A673 (cell line): ENCODE measurements around the gene ANK3. TPM values are rescaled to one million over a fixed set of nuclear protein-coding genes. Genes with fewer than 3 reads are reported as not detected.

ENCODE experiments used
- BruUV-seq: library from RNA; stranded (reverse); fragments of 400-500 nt; replicated peaks from 2 replicates; lab custom pipeline; 2021; lab: Mats Ljungman, UMichigan
- CTCF ChIA-PET: fragments of 300-600 bp; sonication (Branson Sonifier 250); formaldehyde crosslinking; loops from one replicate; lab custom pipeline; 2022; ENCODE audit warnings: antibody characterized with exemption; lab: Charles Lee
- POLR2A ChIA-PET: fragments of 300-600 bp; sonication (Branson Sonifier 250); formaldehyde crosslinking; loops from one replicate; lab custom pipeline; 2022; ENCODE audit warnings: antibody characterized with exemption; ENCODE audit not compliant: low non-redundant PET; lab: Charles Lee
- DNase-seq: peaks from one replicate; pipeline ENCODE4 v3.0.0-alpha.2; 2015; ENCODE audit warnings: low spot score
- H3K27ac ChIP-seq: fragments of 200-600 bp; sonication (generic); 2 replicates; pipeline ENCODE4 v1.5.1; 2016; ENCODE audit warnings: mixed run types, low read depth, mild to moderate bottlenecking, mixed read lengths, antibody characterized with exemption, low read length; ENCODE audit not compliant: poor library complexity, severe bottlenecking
- H3K27me3 ChIP-seq: fragments of 200-600 bp; sonication (generic); replicated peaks from 2 replicates; pipeline ENCODE4 v1.6.1; 2017; ENCODE audit warnings: mixed run types, low read depth, mild to moderate bottlenecking, mixed read lengths, antibody characterized with exemption, low read length; ENCODE audit not compliant: insufficient read depth, poor library complexity
- H3K36me3 ChIP-seq: fragments of 200-600 bp; sonication (generic); 2 replicates; pipeline ENCODE4 v1.6.1; 2016; ENCODE audit warnings: mixed run types, mild to moderate bottlenecking, mixed read lengths, antibody characterized with exemption, low read length; ENCODE audit not compliant: insufficient read depth, poor library complexity, severe bottlenecking
- H3K4me1 ChIP-seq: fragments of 200-600 bp; sonication (generic); 2 replicates; pipeline ENCODE4 v1.6.1; 2017; ENCODE audit warnings: mixed run types, mild to moderate bottlenecking, mixed read lengths, antibody characterized with exemption, low read length; ENCODE audit not compliant: insufficient read depth, poor library complexity, severe bottlenecking
- H3K4me3 ChIP-seq: fragments of 200-600 bp; sonication (generic); 2 replicates; pipeline ENCODE4 v1.5.1; 2016; ENCODE audit warnings: low read depth, mixed run types, mild to moderate bottlenecking, mixed read lengths, low read length; ENCODE audit not compliant: poor library complexity, severe bottlenecking
- H3K9me3 ChIP-seq: fragments of 200-600 bp; sonication (generic); 2 replicates; pipeline ENCODE4 v1.6.1; 2016; ENCODE audit warnings: mixed run types, low read depth, mild to moderate bottlenecking, mixed read lengths, antibody characterized with exemption, low read length; ENCODE audit not compliant: poor library complexity, severe bottlenecking
- CTCF ChIP-seq: fragments of 300-800, 200-600 bp; sonication (generic); conservative IDR thresholded peaks from 2 replicates; pipeline ENCODE4 v1.5.1; 2017; ENCODE audit warnings: low read depth, mild to moderate bottlenecking, antibody characterized with exemption, low read length, moderate library complexity, mixed read lengths
- EZH2 ChIP-seq: fragments of 200-600 bp; sonication (generic); IDR thresholded peaks from 2 replicates; pipeline ENCODE4 v1.6.1; 2017; ENCODE audit warnings: borderline replicate concordance, low read depth, mild to moderate bottlenecking, mixed read lengths, antibody characterized with exemption, low read length; ENCODE audit not compliant: poor library complexity, severe bottlenecking
- intact Hi-C: fragments of 100-400 bp; cut with micrococcal nuclease; formaldehyde crosslinking; loops from one replicate; pipeline ENCODE4 v1.10.0; 2022; ENCODE audit not compliant: unreplicated experiment
- total RNA-seq: library from RNA; stranded (reverse); gene quantifications from 2 replicates; pipeline ENCODE4 v1.2.3, GENCODE V29; 2021

Gene ANK3
- total RNA-seq, 1 experiment from 2014 or later = 13.5 TPM

DNA sequence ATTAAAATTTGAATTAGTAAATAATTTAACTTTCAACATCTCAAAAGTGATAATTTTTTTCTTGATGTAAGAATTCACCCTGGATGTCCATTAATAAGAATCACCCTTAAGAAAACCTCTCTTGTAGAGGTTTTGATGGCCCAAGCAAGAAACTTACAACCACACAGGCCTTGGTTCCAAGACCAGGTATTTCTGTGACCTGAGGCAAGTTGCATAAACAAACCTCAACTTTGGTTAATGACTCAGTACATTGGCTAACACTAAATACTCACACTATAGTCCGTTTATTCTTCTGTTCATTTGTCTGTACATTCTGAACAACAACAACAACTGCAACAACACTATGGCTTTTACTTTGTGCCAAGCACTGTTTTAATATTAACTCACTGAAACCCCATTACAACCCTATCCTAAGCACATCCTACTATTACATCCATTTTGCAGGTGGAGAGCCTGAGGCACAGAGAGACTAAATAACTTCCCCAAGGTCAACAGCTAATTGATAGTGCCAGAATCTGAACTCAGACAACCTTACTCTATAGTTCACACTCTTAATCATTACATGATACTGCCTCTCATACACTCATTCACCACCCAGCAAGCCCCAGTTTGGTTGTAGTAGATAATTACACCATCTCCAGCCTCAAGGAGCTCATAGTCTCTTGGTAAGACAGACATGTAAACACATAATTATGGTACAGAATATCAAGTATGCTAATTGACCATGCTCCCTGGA, 6.6 kb downstream of the ANK3 start:
- Histone ChIP-seq H3K4me3 (no peak overlapping the region), H3K4me1 (no peaks in the 10 kb centered on the region), H3K27ac (no peak overlapping the region), H3K9me3 (no peaks in the 10 kb centered on the region), H3K27me3 (no peaks in the 10 kb centered on the region), H3K36me3 (no peaks in the 10 kb centered on the region)
- TF ChIP-seq EZH2 (no peak), CTCF (no peak)
- POLR2A ChIA-PET = no interaction called here
- intact Hi-C loops = no loop called here
- no TSS peak for BruUV-seq
- no peak for DNase-seq
- CTCF ChIA-PET = no interaction called here

GRCh38 chr10:60380781-60381180, 8.9 kb downstream of the ANK3 start:
- no peaks in the 10 kb centered on the region for H3K27me3 ChIP-seq
- CTCF ChIA-PET = no interaction called here
- TF ChIP-seq CTCF (no peak), EZH2 (no peak)
- DNase-seq = no peak
- no TSS peak for BruUV-seq
- no peak overlapping the region for H3K4me3 ChIP-seq
- no peaks in the 10 kb centered on the region for H3K9me3 ChIP-seq
- no peak overlapping the region for H3K27ac ChIP-seq
- intact Hi-C loops = no loop called here
- POLR2A ChIA-PET = no interaction called here
- H3K4me1 ChIP-seq = no peaks in the 10 kb centered on the region
- no peaks in the 10 kb centered on the region for H3K36me3 ChIP-seq

GRCh38 chr10:60377955-60378354, 11.7 kb downstream of the ANK3 start:
- ChIA-PET POLR2A (no interaction called here), CTCF (no interaction called here)
- Histone ChIP-seq H3K36me3 (no peaks in the 10 kb centered on the region), H3K27me3 (no peaks in the 10 kb centered on the region), H3K9me3 (no peaks in the 10 kb centered on the region), H3K4me1 (no peaks in the 10 kb centered on the region), H3K27ac (no peak overlapping the region), H3K4me3 (no peak overlapping the region)
- no peak for DNase-seq
- intact Hi-C loops = no loop called here
- no TSS peak for BruUV-seq
- TF ChIP-seq CTCF (no peak), EZH2 (no peak)
